Sigmoid colon (tissue), 7 donors: ENCODE measurements around the gene NPBWR2. TPM values are rescaled to one million over a fixed set of nuclear protein-coding genes. Genes with fewer than 3 reads are reported as not detected.

Source experiments
- DNase-seq: peaks from one replicate; pipeline ENCODE4 v3.0.0-alpha.2; 2019
- H3K27ac ChIP-seq, 4 donors: fragments of 200-600 bp; sonication (generic); one replicate each; pipeline ENCODE4 v1.5.1; 2016 to 2019; ENCODE audit warnings: mild to moderate bottlenecking in 1 of 4
- H3K27me3 ChIP-seq, 3 donors: fragments of 200-600 bp; sonication (generic); one replicate each; pipeline ENCODE4 v1.5.1; 2019; ENCODE audit warnings: mild to moderate bottlenecking in 1 of 3
- H3K36me3 ChIP-seq, 4 donors: fragments of 200-600 bp; sonication (generic); one replicate each; pipeline ENCODE4 v1.5.1; 2016 to 2019
- H3K4me1 ChIP-seq, 4 donors: fragments of 200-600 bp; sonication (generic); one replicate each; pipeline ENCODE4 v1.5.1; 2017 to 2019
- H3K4me3 ChIP-seq, 4 donors: fragments of 200-600 bp; sonication (generic); one replicate each; pipeline ENCODE4 v1.5.1; 2017 to 2019; ENCODE audit warnings: mild to moderate bottlenecking in 2 of 4, moderate library complexity in 1 of 4
- H3K9me3 ChIP-seq, 4 donors: fragments of 200-600 bp in 3 of 4; sonication (generic) in 3 of 4; one replicate each; pipeline versions ENCODE4 v1.5.1 to v1.6.1; 2013 to 2019
- CTCF ChIP-seq, 4 experiments: fragments of 450-650 bp in 3 of 4; fragments of 200-600 bp in 1 of 4; IDR thresholded peaks; one replicate each; pipeline ENCODE4 v1.5.1; 2016 to 2019; ENCODE audit warnings: antibody characterized with exemption in 4 of 4, mild to moderate bottlenecking in 3 of 4, moderate library complexity in 2 of 4
- EP300 ChIP-seq, 4 donors: sonication (generic); formaldehyde crosslinking; IDR thresholded peaks; one replicate each; pipeline ENCODE4 v1.6.1; 2017; ENCODE audit warnings: antibody characterized with exemption in 4 of 4
- POLR2A ChIP-seq, 2 donors: fragments of 450-650 bp; IDR thresholded peaks; one replicate each; pipeline ENCODE4 v1.6.1; 2016; ENCODE audit warnings: antibody characterized with exemption in 2 of 2, mild to moderate bottlenecking in 2 of 2, moderate library complexity in 2 of 2
- POLR2AphosphoS5 ChIP-seq, 4 donors: sonication (generic); formaldehyde crosslinking; IDR thresholded peaks; one replicate each; pipeline ENCODE4 v1.6.1; 2017; ENCODE audit warnings: antibody characterized with exemption in 4 of 4
- whole genome bisulfite sequencing, 2 donors: extraction: QIAGEN DNeasy Blood & Tissue Kit; methylation state at CpG; one replicate each; pipeline ENCODE4 v1.1.7; 2013; 5-methylcytosine and 5-hydroxymethylcytosine counted together
- intact Hi-C: fragments of 100-400 bp; cut with DNase I; formaldehyde crosslinking; loops from one replicate; pipeline ENCODE4 v1.15.1; 2023
- polyA plus RNA-seq, 3 donors: library from polyadenylated mRNA; stranded (reverse); fragments of 200-250 nt; gene quantifications; one replicate each; pipeline ENCODE4 v1.2.3, GENCODE V29; 2013
- total RNA-seq, 4 donors: library from RNA; depleted of rRNA; stranded (reverse); fragments of >200 nt; gene quantifications; one replicate each; pipeline ENCODE4 v1.1.0, GENCODE V29; 2016
- donor health status: healthy with polysubstance abuse.
- donor health status: Bipolar disorder and iron deficiency.
- donor health status: healthy.

NPBWR2 gene, protein sequence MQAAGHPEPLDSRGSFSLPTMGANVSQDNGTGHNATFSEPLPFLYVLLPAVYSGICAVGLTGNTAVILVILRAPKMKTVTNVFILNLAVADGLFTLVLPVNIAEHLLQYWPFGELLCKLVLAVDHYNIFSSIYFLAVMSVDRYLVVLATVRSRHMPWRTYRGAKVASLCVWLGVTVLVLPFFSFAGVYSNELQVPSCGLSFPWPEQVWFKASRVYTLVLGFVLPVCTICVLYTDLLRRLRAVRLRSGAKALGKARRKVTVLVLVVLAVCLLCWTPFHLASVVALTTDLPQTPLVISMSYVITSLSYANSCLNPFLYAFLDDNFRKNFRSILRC
- total RNA-seq (not detected), polyA plus RNA-seq (not detected)

DNA sequence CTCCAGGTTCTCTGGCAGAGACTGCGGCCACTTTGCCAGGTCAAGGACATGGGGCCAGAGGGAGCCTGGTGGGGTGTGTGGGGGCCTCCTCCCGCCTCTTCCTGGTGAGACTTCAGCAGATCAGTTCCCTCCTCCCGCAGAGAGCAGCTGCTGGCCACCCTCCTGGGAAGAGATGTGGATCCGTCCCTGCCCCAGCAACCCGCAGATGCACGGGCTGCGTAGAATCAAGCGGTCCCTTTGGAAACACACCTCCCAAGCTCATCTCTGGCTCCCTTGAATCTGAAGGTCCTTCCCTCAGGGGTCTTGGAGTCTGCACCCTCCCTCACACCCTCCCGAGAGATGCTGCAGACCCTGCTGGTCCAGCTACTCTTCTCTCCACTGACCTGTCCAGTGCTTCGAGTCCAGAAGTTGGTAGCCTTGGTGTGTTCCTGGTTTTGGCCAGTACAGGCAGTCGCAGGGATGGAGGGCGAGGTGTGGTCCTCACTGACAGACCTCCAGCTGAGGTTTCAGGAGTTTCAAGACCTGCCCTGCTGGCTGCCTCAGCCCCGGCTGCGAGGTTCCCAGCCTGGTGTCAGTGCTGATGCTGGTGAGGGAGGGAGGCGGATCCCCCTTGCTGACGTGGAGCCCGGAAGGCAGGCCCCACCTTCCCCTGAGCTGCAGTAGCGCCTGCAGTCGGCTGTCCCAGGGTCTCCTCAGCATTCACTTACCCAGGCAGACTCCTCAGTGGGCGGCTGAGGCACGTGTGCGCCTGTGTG, at the start of gene NPBWR2:
NPBWR2 (minus strand) TSS at position 585 of the 755 bp plus-strand sequence. CDS start 734 bp downstream, outside the sequence.
- Histone ChIP-seq H3K36me3 (no peaks in the 10 kb centered on the region), H3K4me3 (no peak within 1 kb of the TSS), H3K27ac (no peak within 1 kb of the TSS), H3K9me3 (no peaks in the 10 kb centered on the region), H3K4me1 (peaks cover 0 to 7% (median 6%) of the 10 kb centered on the region in 4 donors), H3K27me3 (peaks cover 6 to 21% (median 20%) of the 10 kb centered on the region in 3 donors)
- WGBS, 2 donors = 51 to 55% methylated on average over 22 of the region's 22 CpGs
- peak; percentile 48 for DNase-seq
- intact Hi-C loops = no loop called here
- TF ChIP-seq POLR2A (IDR thresholded peaks at IDR 0.05) (no peak), CTCF (IDR thresholded peaks at IDR 0.05) (no peak), EP300 (IDR thresholded peaks at IDR 0.05) (no peak), POLR2AphosphoS5 (IDR thresholded peaks at IDR 0.05) (no peak)

DNA sequence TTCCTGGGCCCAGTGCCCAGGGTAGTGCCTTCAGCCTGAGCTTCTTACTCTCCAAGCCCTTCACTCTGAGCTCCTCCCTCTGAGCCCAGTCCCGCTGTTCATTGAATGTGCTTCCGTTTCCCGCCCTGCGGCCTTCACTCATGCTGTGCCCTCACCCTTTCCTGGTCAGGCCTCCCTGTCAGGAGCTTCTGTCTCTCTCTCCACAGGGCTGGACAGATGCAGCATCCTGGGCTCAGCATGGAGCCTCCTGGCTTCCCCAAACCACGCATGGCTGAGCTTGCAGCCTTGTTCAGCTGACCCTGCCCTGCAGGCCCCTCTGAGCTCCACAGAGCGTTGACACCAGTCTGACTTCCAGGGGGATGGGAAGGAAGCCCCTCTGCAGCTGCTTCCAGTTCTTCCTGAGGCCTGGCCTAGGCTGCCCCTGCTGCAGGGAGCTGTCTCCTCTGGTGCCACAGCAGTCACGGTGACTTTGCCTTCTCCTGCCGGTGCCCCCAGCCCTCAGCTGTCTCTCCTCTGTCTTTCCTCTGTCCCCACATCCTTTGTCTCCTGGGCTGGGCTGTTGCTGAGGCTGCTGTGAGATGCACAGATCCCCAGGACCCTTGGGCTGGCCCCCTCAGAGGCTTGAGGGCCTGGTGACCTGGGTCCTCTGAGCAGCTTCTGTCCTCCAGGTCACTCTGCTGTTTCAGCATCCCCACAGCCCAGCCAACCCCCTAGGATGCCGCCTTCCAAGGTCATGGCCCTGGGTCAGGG, 48.9 kb upstream of the NPBWR2 start:
- H3K4me3 ChIP-seq = no peak overlapping the region
- DNase-seq = peak; percentile 44
- no peaks in the 10 kb centered on the region for H3K36me3 ChIP-seq
- 61 to 72% methylated on average over 9 of the region's 9 CpGs for WGBS, 2 donors
- H3K4me1 ChIP-seq = no peaks in the 10 kb centered on the region
- no peak overlapping the region for H3K27ac ChIP-seq
- no peak for TF ChIP-seq EP300 (IDR thresholded peaks at IDR 0.05)
- TF ChIP-seq CTCF (IDR thresholded peaks at IDR 0.05) = no peak
- no peak for TF ChIP-seq POLR2AphosphoS5 (IDR thresholded peaks at IDR 0.05)
- TF ChIP-seq POLR2A (IDR thresholded peaks at IDR 0.05) = no peak
- H3K9me3 ChIP-seq = no peaks in the 10 kb centered on the region
- H3K27me3 ChIP-seq = peaks cover 15 to 65% (median 47%) of the 10 kb centered on the region in 3 donors
- intact Hi-C loops = no loop called here

GRCh38 chr20:64155258-64156135, 48.1 kb upstream of the NPBWR2 start:
- H3K36me3 ChIP-seq = no peaks in the 10 kb centered on the region
- H3K9me3 ChIP-seq = no peaks in the 10 kb centered on the region
- no peaks in the 10 kb centered on the region for H3K4me1 ChIP-seq
- WGBS, 2 donors = 67 to 78% methylated on average over 22 of the region's 22 CpGs
- intact Hi-C loops = no loop called here
- no peak overlapping the region for H3K27ac ChIP-seq
- TF ChIP-seq POLR2A (IDR thresholded peaks at IDR 0.05) = no peak
- TF ChIP-seq POLR2AphosphoS5 (IDR thresholded peaks at IDR 0.05) = no peak
- no peak for TF ChIP-seq EP300 (IDR thresholded peaks at IDR 0.05)
- TF ChIP-seq CTCF (IDR thresholded peaks at IDR 0.05) = no peak
- peak; percentile 49 for DNase-seq
- no peak overlapping the region for H3K4me3 ChIP-seq
- H3K27me3 ChIP-seq = peaks cover 14 to 57% (median 39%) of the 10 kb centered on the region in 3 donors

DNA sequence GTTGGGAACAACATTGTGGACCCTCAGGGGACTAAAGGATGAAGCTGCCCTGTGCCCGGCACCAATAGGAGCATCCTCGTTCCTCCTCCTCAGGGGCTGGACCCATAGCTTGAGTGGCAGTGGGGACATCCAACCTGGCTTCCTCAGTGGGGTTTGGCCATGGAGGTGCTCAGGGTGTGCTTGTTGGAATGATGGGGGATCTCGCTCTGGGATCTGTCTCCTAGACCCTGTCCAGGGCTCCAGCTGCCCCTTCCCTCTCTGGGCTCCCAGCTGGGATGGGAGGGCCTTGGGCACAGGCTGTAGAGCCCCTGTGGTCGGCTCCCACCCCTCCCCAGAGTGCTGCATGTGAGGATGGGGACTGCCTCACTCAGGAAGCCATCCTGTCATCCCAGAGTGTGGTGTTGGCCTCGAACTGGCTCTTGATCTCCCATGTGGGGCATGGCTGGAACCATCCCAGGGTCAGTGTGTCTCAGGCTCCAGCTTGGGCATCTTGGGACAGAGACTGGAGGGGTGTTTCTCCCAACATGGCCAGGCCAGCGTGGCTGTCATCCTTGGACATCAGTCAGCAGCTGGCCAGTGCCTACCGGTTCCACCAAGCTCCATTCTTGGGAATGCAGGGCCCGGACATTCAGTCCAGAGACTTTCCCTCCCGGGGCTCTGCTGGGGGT, 47.4 kb upstream of the NPBWR2 start:
- Histone ChIP-seq H3K27ac (no peak overlapping the region), H3K4me3 (no peak overlapping the region), H3K27me3 (peaks cover 9 to 49% (median 32%) of the 10 kb centered on the region in 3 donors), H3K9me3 (no peaks in the 10 kb centered on the region), H3K36me3 (no peaks in the 10 kb centered on the region), H3K4me1 (no peaks in the 10 kb centered on the region)
- intact Hi-C loops = no loop called here
- TF ChIP-seq POLR2A (IDR thresholded peaks at IDR 0.05) = no peak
- TF ChIP-seq CTCF (IDR thresholded peaks at IDR 0.05) = no peak
- no peak for TF ChIP-seq EP300 (IDR thresholded peaks at IDR 0.05)
- no peak for TF ChIP-seq POLR2AphosphoS5 (IDR thresholded peaks at IDR 0.05)
- peak; percentile 33 for DNase-seq
- WGBS, 2 donors = 74 to 76% methylated on average over 9 of the region's 9 CpGs
